Measurements from ENCODE around the gene SEPTIN1. TPM values are rescaled to one million over a fixed set of nuclear protein-coding genes. Genes with fewer than 3 reads are reported as not detected.

SEPTIN1 gene
- total and polyA plus RNA-seq, 2 of the 4 experiments (the other 2 are of a cell fraction), result 0.24 TPM; not detected in 1

DNA sequence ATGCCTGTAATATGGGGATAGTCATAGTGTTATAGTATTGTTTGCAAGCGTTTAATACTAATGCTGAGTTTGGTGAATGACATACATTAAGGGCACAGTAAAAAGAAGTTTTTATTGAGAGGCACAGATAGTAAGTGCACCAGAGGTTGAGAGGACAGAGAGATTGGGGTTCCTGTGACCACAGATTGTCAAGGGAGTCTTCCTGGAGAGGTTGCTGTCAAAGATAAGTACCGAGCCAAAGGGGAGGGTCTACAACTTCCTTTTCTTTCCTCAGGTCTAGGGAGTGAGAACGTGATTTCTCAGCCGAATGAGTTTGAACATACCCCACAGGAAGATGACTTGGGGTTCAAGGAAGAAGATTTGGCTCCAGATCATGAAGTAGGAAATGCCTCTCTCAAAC, 14.7 kb upstream of the SEPTIN1 start:
- H4K5ac ChIP-seq (ENCODE audit: low read depth, low read length), result no peak overlapping the region
- no peak overlapping the region for H3K27ac ChIP-seq (ENCODE audit: insufficient read depth, low read length)
- H3K4me3 ChIP-seq (ENCODE audit: insufficient read depth, low read depth, low read length), result no peak overlapping the region
- no peak overlapping the region for H2AK5ac ChIP-seq (ENCODE audit: low read depth, low read length)
- no peak overlapping the region for H2BK5ac ChIP-seq (ENCODE audit: low read depth, low read length, poor library complexity, severe bottlenecking)
- no peak overlapping the region for H4K91ac ChIP-seq (ENCODE audit: insufficient read depth, low read depth, low read length)
- no peak overlapping the region for H3K9ac ChIP-seq (ENCODE audit: low read depth, low read length)
- H2AK9ac ChIP-seq (replicated peaks; ENCODE audit: low read depth, low read length, poor library complexity), result no peak overlapping the region
- no peak overlapping the region for H2BK20ac ChIP-seq (ENCODE audit: low read depth, low read length)
- H3K18ac ChIP-seq (ENCODE audit: low read depth, low read length), result no peak overlapping the region
- no peak overlapping the region for H3K56ac ChIP-seq (ENCODE audit: extremely low read depth, insufficient read depth, low read length)
- no peak overlapping the region for H4K8ac ChIP-seq (ENCODE audit: low read depth in 2 of 2, low read length in 2 of 2)
- no peak overlapping the region for H3K4ac ChIP-seq (ENCODE audit: low read depth, low read length)
- peaks cover 12% of the 10 kb centered on the region; the same call in 1 of the 2 replicates for H3K36me3 ChIP-seq (ENCODE audit: control insufficient read depth, insufficient read depth, low read length)
- no TSS peak for BruUV-seq (replicated peaks)
- TF ChIP-seq MAFK (IDR thresholded peaks at IDR 0.05; ENCODE audit: low read depth, low read length) (no peak), MAZ (IDR thresholded peaks at IDR 0.05; ENCODE audit: borderline replicate concordance, low read depth, low read length) (no peak), FOS (IDR thresholded peaks at IDR 0.05; ENCODE audit: low read depth, low read length) (no peak), SMC3 (IDR thresholded peaks at IDR 0.05; ENCODE audit: low read depth, low read length) (no peak), MXI1 (IDR thresholded peaks at IDR 0.05; ENCODE audit: borderline replicate concordance, low read depth, low read length) (no peak), POLR2A (IDR thresholded peaks at IDR 0.05; ENCODE audit: low read depth, low read length) (no peak), CTCF (conservative IDR thresholded peaks at IDR 0.05; ENCODE audit: low read depth, low read length) (no peak)
- TF ChIP-seq, protein P1, sequence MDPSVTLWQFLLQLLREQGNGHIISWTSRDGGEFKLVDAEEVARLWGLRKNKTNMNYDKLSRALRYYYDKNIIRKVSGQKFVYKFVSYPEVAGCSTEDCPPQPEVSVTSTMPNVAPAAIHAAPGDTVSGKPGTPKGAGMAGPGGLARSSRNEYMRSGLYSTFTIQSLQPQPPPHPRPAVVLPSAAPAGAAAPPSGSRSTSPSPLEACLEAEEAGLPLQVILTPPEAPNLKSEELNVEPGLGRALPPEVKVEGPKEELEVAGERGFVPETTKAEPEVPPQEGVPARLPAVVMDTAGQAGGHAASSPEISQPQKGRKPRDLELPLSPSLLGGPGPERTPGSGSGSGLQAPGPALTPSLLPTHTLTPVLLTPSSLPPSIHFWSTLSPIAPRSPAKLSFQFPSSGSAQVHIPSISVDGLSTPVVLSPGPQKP (IDR thresholded peaks at IDR 0.05; ENCODE audit: borderline replicate concordance, low read depth, low read length), result no peak
- H4K20me1 ChIP-seq (ENCODE audit: insufficient read depth, low read length), result no peaks in the 10 kb centered on the region
- H3K9me1 ChIP-seq (ENCODE audit: insufficient read depth, low read length), result peaks cover 4% of the 10 kb centered on the region; the same call in 1 of the 2 replicates
- POLR2A ChIA-PET (ENCODE audit: unreplicated experiment), result no interaction called here
- intact Hi-C loops (cut with micrococcal nuclease), result no loop called here
- dilution Hi-C loops (cut with HindIII; ENCODE audit: low sequenced_read_pairs, unreplicated experiment), result no loop called here
- H3K27me3 ChIP-seq (ENCODE audit: control insufficient read depth, insufficient read depth, low read length), result no peaks in the 10 kb centered on the region
- H3K14ac ChIP-seq (replicated peaks; ENCODE audit: low read depth, low read length), result no peak overlapping the region
- H2BK120ac ChIP-seq (ENCODE audit: low read depth, low read length), result no peak overlapping the region
- CTCF ChIA-PET, result no interaction called here
- H3K9me3 ChIP-seq (ENCODE audit: control insufficient read depth, insufficient read depth, low read length), result no peaks in the 10 kb centered on the region
- H2BK15ac ChIP-seq (ENCODE audit: low read depth, low read length), result no peak overlapping the region
- H3K4me1 ChIP-seq (ENCODE audit: control insufficient read depth, insufficient read depth, low read length), result peaks cover 10% of the 10 kb centered on the region
- WGBS, 2 experiments (ENCODE audit: extremely low coverage in 2 of 2, insufficient read length in 1 of 2), result no CpG with 5 or more reads among the region's 4 CpGs
- in situ Hi-C loops (cut with MboI; ENCODE audit: low sequenced_read_pairs), result no loop called here
- no peak overlapping the region for H2AFZ ChIP-seq (replicated peaks; ENCODE audit: low read length, poor library complexity)
- no peak overlapping the region for H3K23ac ChIP-seq (ENCODE audit: low read depth, low read length)
- ATAC-seq (ENCODE audit: low read depth), result no peak
- no peak overlapping the region for H3K4me2 ChIP-seq (ENCODE audit: low read depth, low read length)
- DNase-seq, result no peak
- H3K79me1 ChIP-seq (ENCODE audit: low read depth in 1 of 2, low read length in 2 of 2), result peaks cover 0 to 52% of the 10 kb centered on the region in 2 experiments

Data from IMR-90 (cell line).